NCI-H146 treated with DMSO at 0.1 percent for 48 hours (cell line): Measurements from ENCODE around the gene YES1.

Source experiments
- DNase-seq: peaks from one replicate; lab custom pipeline; 2025; ENCODE audit not compliant: unreplicated experiment; lab: John Stamatoyannopoulos, UW

The YES1 gene

GRCh38 chr18:811892-812375 lies at the start of gene YES1:
YES1 (minus strand) TSS chr18:812242; CDS start chr18:756827, 55,415 bp downstream.
- no peak for DNase-seq

DNA sequence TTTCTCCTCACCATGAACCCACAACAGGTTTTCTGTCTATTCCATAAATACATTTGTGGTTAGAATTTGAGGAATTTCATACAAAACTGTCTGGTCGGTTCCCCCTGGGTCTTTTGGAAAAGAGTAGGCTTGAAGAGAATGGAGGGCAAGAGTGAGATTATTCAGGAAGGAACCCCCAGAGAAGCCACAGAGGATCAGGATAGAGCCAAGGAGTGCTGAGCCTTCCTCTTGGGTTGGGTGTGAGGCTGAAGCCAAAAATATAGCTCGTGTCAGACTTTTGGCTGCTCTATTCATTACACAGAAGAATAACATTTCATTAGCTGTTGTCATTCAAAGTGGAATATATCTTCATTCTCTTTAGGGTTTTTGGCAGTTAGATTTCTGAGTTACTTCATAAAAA lies 45.9 kb upstream of the YES1 start:
- no peak for DNase-seq

GRCh38 chr18:853471-853870 lies 41.4 kb upstream of the YES1 start:
- DNase-seq = no peak

GRCh38 chr18:850960-851359 lies 38.9 kb upstream of the YES1 start:
- DNase-seq = no peak

DNA sequence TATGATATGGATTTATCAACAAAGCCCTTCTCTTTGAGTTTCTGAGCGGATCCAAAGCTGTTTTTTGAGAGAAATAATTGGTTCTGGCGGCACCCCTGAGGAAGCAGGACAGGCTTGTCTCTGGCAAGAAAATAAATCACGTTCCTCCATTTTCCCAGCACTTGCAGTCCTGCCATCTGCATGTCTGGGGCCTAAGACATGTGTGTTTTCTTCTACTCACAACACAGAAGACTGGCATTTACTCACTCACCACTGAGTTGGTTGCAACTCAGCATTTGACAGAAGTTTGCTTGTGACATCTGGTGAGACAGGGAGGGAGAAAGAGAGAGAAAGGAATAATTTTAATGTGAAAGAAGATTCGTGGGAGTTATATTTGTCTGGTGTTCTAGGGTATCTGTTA lies 37.0 kb upstream of the YES1 start:
- no peak for DNase-seq

- DNase-seq = no peak
Measured at GRCh38 chr18:848062-848861, 36.2 kb upstream of the YES1 start.

DNA sequence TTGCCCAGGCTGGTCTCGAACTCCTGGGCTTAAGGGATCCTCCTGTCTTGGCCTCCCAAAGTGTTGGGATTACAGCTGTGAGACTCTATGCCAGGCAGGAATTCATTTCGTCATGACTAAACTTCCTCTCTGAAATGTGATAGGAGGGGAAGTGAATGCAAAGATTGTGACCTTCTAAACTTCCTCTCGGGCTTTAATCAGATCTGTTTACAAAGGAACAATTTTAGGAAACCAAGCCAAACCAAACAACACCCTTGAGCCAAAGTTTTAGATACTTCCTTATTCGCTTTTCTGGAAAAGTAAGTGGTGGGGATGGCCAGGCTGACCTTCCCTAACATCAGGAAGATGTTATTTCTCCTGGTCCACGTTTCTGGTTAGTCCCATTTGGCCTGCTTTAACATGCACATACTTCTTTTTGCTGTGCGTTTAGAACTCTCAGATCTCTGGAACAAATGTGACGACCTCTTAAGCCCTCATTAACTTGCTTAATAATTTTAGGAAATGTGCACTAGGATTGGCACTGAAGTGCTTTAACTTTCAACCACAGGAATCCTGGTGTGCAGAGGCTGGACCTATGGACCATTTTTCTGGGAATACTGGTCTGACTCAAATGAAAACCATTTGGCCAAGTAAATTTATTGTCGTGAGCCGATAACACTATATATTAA lies 33.2 kb upstream of the YES1 start:
- no peak for DNase-seq

DNA sequence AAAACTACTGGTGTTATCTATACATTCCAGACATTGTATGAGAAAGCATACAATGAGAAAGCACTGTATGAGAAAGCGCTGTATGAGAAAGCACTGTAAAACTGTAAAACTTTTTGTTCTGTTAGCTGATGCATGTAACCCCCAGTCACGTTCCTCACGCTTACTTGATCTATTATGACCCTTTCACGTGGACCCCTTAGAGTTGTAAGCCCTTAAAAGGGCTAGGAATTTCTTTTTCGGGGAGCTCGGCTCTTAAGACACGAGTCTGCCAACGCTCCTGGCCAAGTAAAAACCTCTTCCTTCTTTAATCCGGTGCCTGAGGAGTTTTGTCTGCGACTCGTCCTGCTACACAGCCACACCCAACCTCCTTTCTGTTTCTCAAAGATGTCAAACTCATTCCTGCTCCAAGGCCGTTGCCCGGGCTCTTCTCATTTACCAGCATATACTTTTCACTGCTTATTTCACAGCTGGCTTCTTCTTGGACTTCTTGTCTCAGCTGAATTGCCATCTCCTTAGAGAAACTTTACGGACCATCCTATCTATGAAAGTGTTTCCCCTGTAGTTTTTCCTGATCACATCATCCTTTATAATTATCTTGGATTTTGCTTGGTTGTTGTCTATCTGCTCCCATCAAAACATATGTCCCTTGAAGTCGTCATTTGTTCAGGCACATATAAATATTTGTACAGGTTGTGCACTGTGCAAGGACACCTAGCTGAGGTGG lies 29.8 kb upstream of the YES1 start:
- no peak for DNase-seq

DNA sequence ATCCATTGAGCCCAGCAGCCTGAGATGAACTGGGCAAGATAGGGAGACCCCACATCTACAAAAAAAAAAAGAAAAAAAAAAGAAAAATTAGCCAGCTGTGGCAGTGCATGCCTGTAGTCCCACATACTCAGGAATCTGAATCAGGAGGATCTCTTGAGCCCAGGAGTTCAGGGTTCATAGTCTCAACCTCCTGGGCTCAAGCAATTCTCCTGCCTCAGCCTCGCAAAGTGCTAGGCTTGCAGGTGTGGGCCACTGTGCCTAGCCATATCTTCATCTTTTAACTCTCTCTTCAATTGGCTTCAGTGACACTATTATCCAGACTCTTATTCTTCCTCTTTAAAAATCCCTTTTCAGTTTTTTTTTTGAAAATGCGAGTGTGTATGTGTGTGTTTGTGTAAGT lies 28.5 kb upstream of the YES1 start:
- DNase-seq = no peak

GRCh38 chr18:840023-840408 lies 28.0 kb upstream of the YES1 start:
- no peak for DNase-seq

- peak; percentile 80 for DNase-seq
Measured at GRCh38 chr18:839224-840022, 27.4 kb upstream of the YES1 start.

DNA sequence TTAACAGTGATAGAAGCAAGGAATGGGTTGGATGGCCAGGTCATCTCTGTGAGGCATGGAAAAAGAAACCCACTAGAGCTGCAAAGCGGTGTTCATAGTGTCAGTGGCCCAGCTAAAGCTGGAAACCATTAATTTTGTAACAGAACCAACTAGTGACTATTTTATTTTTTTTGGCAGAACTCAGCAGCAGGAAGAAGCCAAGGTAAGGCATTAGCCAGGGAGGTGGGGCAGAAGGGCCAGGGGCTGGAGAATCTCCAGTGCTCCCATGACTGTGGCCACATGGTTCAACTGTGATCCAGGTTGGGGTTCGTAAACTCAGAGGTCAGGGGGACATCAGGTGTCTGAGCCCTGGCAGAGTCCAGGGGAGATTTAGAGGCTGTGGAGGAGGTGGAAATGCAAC lies 25.9 kb upstream of the YES1 start:
- no peak for DNase-seq

DNA sequence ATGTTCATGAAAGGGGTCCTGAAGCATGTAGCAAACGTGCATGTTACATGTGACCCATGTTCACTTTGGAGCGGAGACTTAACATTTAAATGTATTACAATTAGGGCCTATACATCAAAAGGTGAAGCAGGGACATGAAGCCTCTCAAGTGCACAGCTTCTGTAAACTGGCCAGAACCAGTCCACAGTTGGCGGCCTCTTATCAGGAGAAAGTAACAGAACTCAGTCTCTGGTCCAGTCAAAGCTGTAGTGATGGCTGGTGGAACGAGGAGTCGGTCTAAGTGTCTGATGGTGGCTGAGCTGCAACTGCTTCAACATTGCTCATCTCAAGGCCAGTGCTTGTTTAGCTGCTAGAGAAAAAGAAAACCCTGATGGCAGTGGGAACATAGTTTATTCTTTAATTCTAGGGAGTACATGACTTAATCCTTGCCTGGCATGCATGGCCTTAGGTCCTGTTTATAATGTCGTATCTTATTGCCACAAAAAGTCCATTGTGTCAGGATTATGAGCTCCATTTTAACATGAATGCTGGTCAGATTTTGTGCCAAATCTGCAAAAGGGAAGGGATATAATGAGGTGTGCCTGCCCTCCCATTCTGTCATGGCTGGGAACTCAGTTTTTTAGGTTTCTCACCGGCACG lies 22.2 kb upstream of the YES1 start:
- DNase-seq = no peak

GRCh38 chr18:833197-833596 lies 21.2 kb upstream of the YES1 start:
- no peak for DNase-seq

DNA sequence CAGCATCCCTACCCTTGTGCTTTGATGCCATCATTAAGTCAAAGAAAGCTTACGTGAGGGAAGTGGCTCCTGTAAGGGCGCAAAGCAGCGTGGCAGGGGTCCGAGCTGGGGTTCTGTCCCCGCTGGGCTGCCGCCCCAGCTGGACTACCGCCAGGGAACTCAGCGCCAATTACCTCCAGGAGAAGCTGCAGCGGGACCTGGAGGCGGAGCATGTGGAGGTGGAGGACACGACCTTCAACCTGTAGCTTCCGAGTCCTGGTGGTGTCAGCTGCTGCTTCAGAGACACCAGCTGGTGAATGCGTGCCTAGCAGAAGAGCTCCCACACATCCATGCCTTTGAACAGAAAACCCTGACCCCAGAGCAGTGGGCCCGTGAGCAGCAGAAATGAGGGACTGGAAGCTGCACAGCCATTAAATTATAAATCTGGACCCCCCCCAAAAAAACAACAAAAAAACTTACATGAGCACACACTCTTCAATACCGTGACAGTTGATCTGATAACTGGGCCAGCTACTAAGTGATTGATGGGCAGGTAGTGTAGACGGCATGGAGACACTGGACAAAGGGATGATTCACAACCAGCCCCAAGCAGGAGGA lies 20.1 kb upstream of the YES1 start:
- DNase-seq = peak; percentile 80

DNA sequence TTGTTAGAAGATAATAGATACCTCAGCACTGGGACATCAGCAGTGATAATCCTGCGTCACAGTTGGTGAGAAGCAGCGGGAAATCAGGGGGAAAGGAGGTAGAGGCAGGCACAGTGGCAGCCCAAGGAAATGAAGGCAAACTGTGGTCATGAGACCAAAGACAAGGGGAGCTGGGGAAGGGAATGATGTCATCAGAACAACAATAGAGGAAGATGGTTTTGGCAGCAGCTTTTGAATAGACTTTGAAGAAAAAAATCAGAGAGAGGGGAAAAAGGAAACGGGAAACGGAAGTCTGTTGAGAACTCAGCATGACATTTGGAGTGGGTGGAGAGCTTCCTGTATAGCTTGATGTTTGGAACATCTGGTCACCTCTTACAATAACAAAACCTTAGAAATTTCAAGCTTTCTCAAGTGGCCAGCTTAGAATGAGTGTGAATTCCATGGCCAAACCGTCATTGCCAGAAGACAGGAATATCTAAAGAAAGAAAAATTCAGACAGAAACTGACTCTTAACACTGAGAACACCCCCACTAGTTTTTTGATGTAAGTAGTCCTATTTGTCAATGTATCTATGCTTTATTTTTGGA lies 18.4 kb upstream of the YES1 start:
- no peak for DNase-seq

- DNase-seq = no peak
Measured at GRCh38 chr18:829432-829831, 17.4 kb upstream of the YES1 start.

DNA sequence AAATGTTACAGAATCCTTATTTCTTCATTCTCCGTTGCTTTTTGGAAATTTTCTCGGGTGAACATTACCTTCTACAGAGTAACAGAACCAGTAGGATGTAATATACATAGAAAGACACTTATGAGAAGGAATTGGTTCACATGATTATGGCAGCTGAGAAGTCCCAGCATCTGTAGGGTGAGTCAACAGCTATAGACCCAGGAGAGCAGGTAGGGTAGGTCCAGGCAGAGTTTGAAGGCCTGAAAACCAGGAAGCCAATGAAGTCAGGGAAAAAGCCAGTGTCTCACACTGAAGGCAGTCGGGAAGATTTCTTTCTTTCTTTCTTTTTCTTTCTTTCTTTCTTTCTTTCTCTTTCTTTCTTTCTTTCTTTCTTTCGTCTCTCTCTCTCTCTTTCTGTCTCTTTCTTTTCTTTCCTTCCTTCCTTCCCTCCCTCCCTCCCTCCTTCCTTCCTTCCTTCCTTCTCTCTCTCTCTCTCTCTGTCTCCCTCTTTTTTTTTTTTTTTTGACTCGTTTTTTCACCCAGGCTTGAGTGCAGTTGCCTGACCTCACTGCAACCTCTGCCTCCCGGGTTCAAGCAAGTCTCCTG lies 15.1 kb upstream of the YES1 start:
- no peak for DNase-seq

GRCh38 chr18:825891-826585 lies 14.0 kb upstream of the YES1 start:
- DNase-seq = no peak
